ENCODE results near the gene SNN. TPM values are rescaled to one million over a fixed set of nuclear protein-coding genes. Genes with fewer than 3 reads are reported as not detected.
A peak's percentile ranks its signal among the peaks of the same experiment; 100 is the strongest.

The SNN gene
- total and polyA plus RNA-seq, 2 of the 8 experiments (the other 6 are each of a cell fraction or from before 2014, with no cell fraction given), result 37.4 to 66.9 TPM

GRCh38 chr16:11639008-11639562 is 29.2 kb upstream of the SNN start:
- Histone ChIP-seq H3K27me3 (replicated peaks in 1 of 4; ENCODE audit: control insufficient read depth in 3 of 4, extremely low read depth in 1 of 4, insufficient read depth in 3 of 4, low read length in 3 of 4) (no peaks in the 10 kb centered on the region), H4K20me1 (replicated peaks in 1 of 2; ENCODE audit: control insufficient read depth in 1 of 2, insufficient read depth in 2 of 2, low read length in 2 of 2) (peaks cover 0 to 2% of the 10 kb centered on the region in 2 experiments), H3K79me1 (ENCODE audit: low read depth, low read length) (no peaks in the 10 kb centered on the region), H3K9me3 (ENCODE audit: insufficient read depth in 2 of 2, low read depth in 1 of 2, low read length in 1 of 2) (no peaks in the 10 kb centered on the region), H4K91ac (replicated peaks; ENCODE audit: insufficient read length, low read length) (no peak overlapping the region), H4K5ac (ENCODE audit: insufficient read length, low read depth, low read length) (no peak overlapping the region), H3K56ac (replicated peaks; ENCODE audit: insufficient read length, low read depth, low read length) (peak overlapping the region; percentile 74), H3K36me3 (ENCODE audit: control insufficient read depth in 2 of 4, insufficient read depth in 4 of 4, low read length in 3 of 4) (no peaks in the 10 kb centered on the region), H4K8ac (ENCODE audit: extremely low read depth, insufficient read depth, low read length) (no peak overlapping the region), H3K4ac (replicated peaks; ENCODE audit: insufficient read length, low read depth, low read length) (peak overlapping the region; percentile 80), H3K18ac (ENCODE audit: extremely low read depth, low read length) (no peak overlapping the region), H3K79me2 (ENCODE audit: control insufficient read depth in 1 of 2, insufficient read depth in 2 of 2, low read length in 2 of 2) (no peaks in the 10 kb centered on the region), H2BK15ac (ENCODE audit: low read length) (0 out of 2 replicates have a peak overlapping the region, but pooled peaks have one; percentile 3), H3K14ac (ENCODE audit: insufficient read length) (no peak overlapping the region), H3K23ac (ENCODE audit: insufficient read length) (no peak overlapping the region), H2BK20ac (ENCODE audit: low read length) (no peak overlapping the region), H3K4me3 (ENCODE audit: extremely low read depth in 1 of 4, insufficient read depth in 2 of 4, low read depth in 3 of 4, low read length in 4 of 4) (no peak overlapping the region), H2AK5ac (ENCODE audit: low read depth, low read length) (0 out of 2 replicates have a peak overlapping the region, but pooled peaks have one; percentile 43), H3K4me2 (ENCODE audit: insufficient read depth in 1 of 2, low read depth in 2 of 2, low read length in 2 of 2) (no peak overlapping the region), H3K27ac (ENCODE audit: low read depth, low read length) (no peak overlapping the region), H3K4me1 (replicated peaks in 1 of 4; ENCODE audit: control insufficient read depth in 3 of 4, insufficient read depth in 4 of 4, low read length in 3 of 4) (peaks cover 0 to 28% (median 21%) of the 10 kb centered on the region in 4 experiments; a peak in 6 of 7 replicates), H2BK120ac (replicated peaks; ENCODE audit: low read depth, low read length) (no peak overlapping the region), H2BK5ac (ENCODE audit: low read depth, low read length) (no peak overlapping the region), H2AFZ (ENCODE audit: low read length) (no peak overlapping the region), H3K9ac (replicated peaks in 1 of 4; ENCODE audit: extremely low read depth in 1 of 4, low read depth in 3 of 4, low read length in 3 of 4) (no peak overlapping the region), H3K23me2 (ENCODE audit: low read depth, low read length) (peaks cover 8% of the 10 kb centered on the region; the same call in 1 of the 2 replicates), H2BK12ac (ENCODE audit: low read depth, low read length) (peak overlapping the region; percentile 61; the same call in 1 of the 2 replicates)
- WGBS, 2 experiments (ENCODE audit: extremely low coverage in 1 of 2, insufficient coverage in 1 of 2, insufficient read length in 1 of 2, insufficient replicate concordance in 2 of 2, low coverage in 1 of 2, low lambda C conversion rate in 2 of 2, missing lambda C conversion rate in 1 of 2), result 41 to 97% methylated on average over 2 to 4 of the region's 4 CpGs
- ChIA-PET CTCF (ENCODE audit: partially characterized antibody) (interaction anchor here (0.7 to 4.6 kb wide), 3 partner anchors 8 to 108 kb away, joined by 3 to 51 read pairs (median 24); no protein-coding TSS in a partner anchor), POLR2A (ENCODE audit: partially characterized antibody) (no interaction called here)
- FAIRE-seq (no peak), DNase-seq (ENCODE audit: low read depth in 1 of 2, low spot score in 2 of 2) (no peak)
- no peak for TF ChIP-seq CHD1 (IDR thresholded peaks at IDR 0.05; ENCODE audit: low read depth, low read length)
